Measurements from ENCODE around the gene COLEC11. TPM values are rescaled to one million over a fixed set of nuclear protein-coding genes. Genes with fewer than 3 reads are reported as not detected.
A peak's percentile ranks its signal among the peaks of the same experiment; 100 is the strongest.
"Not testable (repeated sequence)": the region's sequence is repeated elsewhere in the genome, so short reads cannot be mapped to it uniquely, and the experiment has no call there.

Gene COLEC11
- total RNA-seq, 1 donor from 2014 or later = 0.49 TPM

GRCh38 chr2:3575534-3576262 lies 19.2 kb upstream of the COLEC11 start:
- DNase-seq = peak; percentile 78
- Mint-ChIP-seq H3K36me3 (ENCODE audit: low read depth) (peaks cover 54% of the 10 kb centered on the region), H3K9me3 (no peaks in the 10 kb centered on the region), H3K4me1 (peaks cover 45% of the 10 kb centered on the region), H3K4me3 (peak overlapping the region; percentile 92), H3K27ac (peak overlapping the region; percentile 84), H3K27me3 (no peaks in the 10 kb centered on the region)
- intact Hi-C loops (cut with micrococcal nuclease) = loop anchor here (1.0 to 10.0 kb wide), 5 partner anchors 17 to 961 kb away; partner anchors contain the start of genes EIPR1 and RNASEH1

- Mint-ChIP-seq H3K36me3 (ENCODE audit: low read depth) (peaks cover 59% of the 10 kb centered on the region), H3K4me1 (peaks cover 45% of the 10 kb centered on the region), H3K27ac (peak overlapping the region; percentile 84), H3K4me3 (peak overlapping the region; percentile 92)
- intact Hi-C loops (cut with micrococcal nuclease) = loop anchor here (10.0 kb wide), 1 partner anchor 961 kb away; no protein-coding TSS in a partner anchor
- H3K27me3 Mint-ChIP-seq, H3K9me3 Mint-ChIP-seq, DNase-seq: not testable (repeated sequence)
These were observed 18.7 kb upstream of the COLEC11 start for GRCh38 chr2:3576263-3576630.

DNA sequence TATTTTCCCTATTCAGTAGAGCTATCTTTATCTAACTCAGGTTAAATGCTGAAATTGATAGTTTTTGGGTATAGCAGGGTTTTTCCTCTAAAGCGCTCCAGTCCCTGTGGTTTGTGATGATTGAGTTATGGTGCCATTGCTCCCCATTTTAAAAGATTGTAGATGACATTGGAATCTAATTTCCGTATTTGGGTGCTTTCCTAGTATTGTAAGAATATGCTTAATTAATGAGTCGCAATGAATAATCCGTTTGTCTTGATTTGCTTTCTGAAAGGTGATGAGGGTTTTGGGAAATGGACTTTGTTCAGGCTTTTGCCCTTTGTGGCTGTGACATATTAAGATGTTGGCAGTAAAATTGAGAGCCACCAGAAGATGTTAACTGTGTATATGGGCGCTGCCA lies 15.9 kb upstream of the COLEC11 start:
- Mint-ChIP-seq H3K9me3 (no peaks in the 10 kb centered on the region), H3K4me3 (peak overlapping the region; percentile 92), H3K36me3 (ENCODE audit: low read depth) (peaks cover 80% of the 10 kb centered on the region), H3K4me1 (peaks cover 45% of the 10 kb centered on the region), H3K27ac (peak overlapping the region; percentile 8), H3K27me3 (no peaks in the 10 kb centered on the region)
- no peak for DNase-seq
- intact Hi-C loops (cut with micrococcal nuclease) = loop anchor here (10.0 kb wide), 1 partner anchor 964 kb away; no protein-coding TSS in a partner anchor

GRCh38 chr2:3580449-3580848 lies 14.5 kb upstream of the COLEC11 start:
- H3K27ac Mint-ChIP-seq = no peak overlapping the region
- peaks cover 37% of the 10 kb centered on the region for H3K4me1 Mint-ChIP-seq
- intact Hi-C loops (cut with micrococcal nuclease) = loop anchor here (2.0 kb wide), 1 partner anchor 16 kb away; no protein-coding TSS in a partner anchor
- no peak for DNase-seq
- peaks cover 82% of the 10 kb centered on the region for H3K36me3 Mint-ChIP-seq (ENCODE audit: low read depth)
- no peaks in the 10 kb centered on the region for H3K9me3 Mint-ChIP-seq
- peak overlapping the region; percentile 50 for H3K4me3 Mint-ChIP-seq
- H3K27me3 Mint-ChIP-seq = no peaks in the 10 kb centered on the region

DNA sequence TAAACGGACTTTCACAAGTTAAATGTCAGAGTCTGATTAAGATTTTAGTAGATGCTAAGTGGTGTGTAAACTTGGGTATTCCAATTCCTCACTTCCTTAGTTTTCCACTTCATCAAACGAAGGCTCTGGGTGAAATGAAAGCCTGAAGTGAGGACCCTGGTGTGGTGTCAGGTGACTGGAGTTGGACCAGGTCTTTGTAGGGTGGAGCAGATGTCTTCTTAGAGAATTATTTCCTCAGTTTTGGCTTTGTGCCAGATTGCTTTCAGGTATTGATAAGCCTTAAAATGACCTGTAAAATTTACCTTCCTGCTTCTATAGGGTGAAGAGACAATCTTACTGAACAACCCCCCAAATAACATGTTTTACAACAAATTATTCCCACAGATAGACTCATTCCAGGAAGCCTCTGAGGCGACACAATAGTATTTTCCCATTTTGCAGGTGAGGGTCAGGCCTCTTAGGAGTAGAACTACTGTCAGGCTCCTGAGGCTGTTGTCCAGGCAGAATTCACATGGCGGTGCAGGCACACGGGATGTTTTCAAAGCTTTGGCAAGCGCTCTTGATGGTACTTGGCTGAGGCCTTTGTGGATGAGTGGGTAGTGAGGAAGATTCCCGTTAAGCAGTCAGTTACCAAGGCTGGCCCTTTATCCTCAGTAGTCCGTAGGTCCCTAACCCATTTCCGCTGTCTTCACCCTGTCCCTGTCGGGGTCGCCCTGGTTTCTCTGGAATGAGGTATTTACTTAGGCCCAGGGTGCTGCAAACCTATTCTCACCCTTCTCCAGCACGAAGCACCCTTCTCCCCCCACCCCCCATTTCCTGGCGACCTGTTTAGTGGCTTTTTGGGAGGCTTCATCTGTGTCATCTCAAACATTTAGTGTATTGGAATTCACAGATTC lies 13.3 kb upstream of the COLEC11 start:
- no peak for DNase-seq
- intact Hi-C loops (cut with micrococcal nuclease) = loop anchor here (2.0 kb wide), 1 partner anchor 15 kb away; no protein-coding TSS in a partner anchor
- H3K9me3 Mint-ChIP-seq = no peaks in the 10 kb centered on the region
- H3K36me3 Mint-ChIP-seq (ENCODE audit: low read depth) = peaks cover 71% of the 10 kb centered on the region
- H3K27ac Mint-ChIP-seq = no peak overlapping the region
- peaks cover 30% of the 10 kb centered on the region for H3K4me1 Mint-ChIP-seq
- no peak overlapping the region for H3K4me3 Mint-ChIP-seq
- H3K27me3 Mint-ChIP-seq = no peaks in the 10 kb centered on the region

DNA sequence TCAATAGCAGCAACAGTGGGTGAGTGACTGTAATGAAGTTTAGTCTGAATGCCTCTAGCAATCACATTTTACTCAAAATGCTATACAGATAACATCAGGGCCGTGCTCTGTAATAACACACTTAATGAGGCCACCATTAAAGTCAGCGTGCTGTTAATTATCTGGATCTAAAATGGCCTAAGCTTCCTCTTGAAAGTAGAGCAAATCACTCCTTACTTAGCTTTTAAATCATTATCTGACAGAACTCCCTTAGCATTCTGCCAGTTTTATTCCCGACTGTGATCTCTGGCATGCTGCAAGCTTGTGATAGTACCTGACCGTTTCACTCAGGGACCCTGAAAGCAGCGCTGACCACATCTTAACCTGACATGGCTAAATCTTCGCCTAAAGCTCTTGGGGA lies 10.8 kb upstream of the COLEC11 start:
- peaks cover 10% of the 10 kb centered on the region for H3K4me1 Mint-ChIP-seq
- H3K27me3 Mint-ChIP-seq = no peaks in the 10 kb centered on the region
- no peak overlapping the region for H3K27ac Mint-ChIP-seq
- H3K9me3 Mint-ChIP-seq = no peaks in the 10 kb centered on the region
- no peak for DNase-seq
- peaks cover 48% of the 10 kb centered on the region for H3K36me3 Mint-ChIP-seq (ENCODE audit: low read depth)
- no peak overlapping the region for H3K4me3 Mint-ChIP-seq
- intact Hi-C loops (cut with micrococcal nuclease) = no loop called here

GRCh38 chr2:3584608-3585260 lies 10.2 kb upstream of the COLEC11 start:
- Mint-ChIP-seq H3K9me3 (no peaks in the 10 kb centered on the region), H3K4me3 (no peak overlapping the region), H3K4me1 (peaks cover 4% of the 10 kb centered on the region), H3K36me3 (ENCODE audit: low read depth) (peaks cover 41% of the 10 kb centered on the region), H3K27me3 (no peaks in the 10 kb centered on the region), H3K27ac (no peak overlapping the region)
- intact Hi-C loops (cut with micrococcal nuclease) = no loop called here
- DNase-seq = no peak

DNA sequence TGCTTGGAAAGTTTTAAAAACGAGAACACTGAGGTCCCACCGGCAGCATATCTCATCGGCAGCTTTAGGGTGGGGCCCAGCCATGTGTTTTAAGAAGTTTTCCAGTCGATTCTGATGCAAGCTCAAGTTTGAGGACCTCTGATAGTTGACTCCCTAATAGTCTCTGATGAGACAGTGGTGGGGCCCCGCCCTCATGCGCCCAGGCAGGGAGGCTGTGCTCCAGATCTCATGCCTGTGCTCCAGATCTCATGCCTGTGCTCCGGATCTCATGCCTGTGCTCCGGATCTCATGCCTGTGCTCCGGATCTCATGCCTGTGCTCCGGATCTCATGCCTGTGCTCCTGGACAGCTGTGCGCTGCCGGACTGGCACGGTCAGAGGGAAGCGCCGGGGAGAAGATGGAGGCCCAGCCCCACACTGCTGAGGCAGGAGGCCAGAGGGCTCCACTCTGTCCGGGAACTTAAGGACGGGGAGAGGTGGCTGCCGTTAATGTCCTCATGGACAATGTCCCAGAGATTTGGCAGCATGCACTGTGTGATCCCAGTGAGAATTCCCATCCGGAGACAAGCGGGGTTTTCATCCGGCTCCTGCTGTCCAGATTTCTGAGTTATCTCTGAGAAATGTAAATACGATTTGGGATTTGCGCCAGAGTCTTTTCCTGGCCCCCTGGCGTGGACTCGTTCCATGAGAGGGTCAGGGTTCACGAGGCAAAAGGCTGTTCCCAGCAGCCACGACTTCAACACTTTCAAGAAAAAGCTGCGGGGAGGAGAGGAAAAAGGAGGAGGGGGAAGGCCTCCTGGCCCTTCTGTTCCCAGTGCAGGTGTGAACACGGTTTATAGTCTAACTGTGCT lies 9.4 kb upstream of the COLEC11 start:
- no peak for DNase-seq
- Mint-ChIP-seq H3K9me3 (no peaks in the 10 kb centered on the region), H3K27me3 (no peaks in the 10 kb centered on the region), H3K36me3 (ENCODE audit: low read depth) (peaks cover 33% of the 10 kb centered on the region), H3K4me1 (peaks cover 1% of the 10 kb centered on the region), H3K4me3 (no peak overlapping the region), H3K27ac (no peak overlapping the region)
- intact Hi-C loops (cut with micrococcal nuclease) = no loop called here

GRCh38 chr2:3586220-3586619 lies 8.7 kb upstream of the COLEC11 start:
- H3K4me1 Mint-ChIP-seq = no peaks in the 10 kb centered on the region
- H3K9me3 Mint-ChIP-seq = no peaks in the 10 kb centered on the region
- H3K27me3 Mint-ChIP-seq = no peaks in the 10 kb centered on the region
- H3K4me3 Mint-ChIP-seq = no peak overlapping the region
- no peak overlapping the region for H3K27ac Mint-ChIP-seq
- intact Hi-C loops (cut with micrococcal nuclease) = no loop called here
- H3K36me3 Mint-ChIP-seq (ENCODE audit: low read depth) = peaks cover 26% of the 10 kb centered on the region
- no peak for DNase-seq

DNA sequence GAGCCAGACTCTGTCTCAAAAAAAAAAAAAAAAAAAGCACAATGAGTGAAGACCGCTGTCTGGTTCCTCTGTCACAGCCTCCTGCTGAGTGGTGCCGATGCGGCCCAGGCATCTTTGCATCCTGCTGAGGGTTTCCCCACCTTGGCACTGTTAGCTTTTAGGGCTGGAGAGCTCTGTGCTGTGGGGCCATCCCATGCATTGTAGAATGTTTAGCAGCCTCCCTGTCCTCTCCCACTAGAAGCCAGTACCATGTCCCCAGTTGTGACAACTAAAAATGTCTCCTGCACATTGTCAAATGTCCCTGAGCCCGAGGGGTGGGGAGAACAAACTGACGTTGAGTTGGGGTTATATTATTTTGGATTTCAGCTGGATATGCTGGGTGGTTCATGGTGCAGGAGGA lies 7.9 kb upstream of the COLEC11 start:
- intact Hi-C loops (cut with micrococcal nuclease) = no loop called here
- Mint-ChIP-seq H3K27ac (no peak overlapping the region), H3K36me3 (ENCODE audit: low read depth) (peaks cover 18% of the 10 kb centered on the region), H3K4me3 (no peak overlapping the region), H3K27me3 (no peaks in the 10 kb centered on the region), H3K4me1 (no peaks in the 10 kb centered on the region), H3K9me3 (no peaks in the 10 kb centered on the region)
- DNase-seq = no peak

- no peak overlapping the region for H3K27ac Mint-ChIP-seq
- no peaks in the 10 kb centered on the region for H3K4me1 Mint-ChIP-seq
- intact Hi-C loops (cut with micrococcal nuclease) = no loop called here
- DNase-seq = no peak
- H3K4me3 Mint-ChIP-seq = no peak overlapping the region
- no peaks in the 10 kb centered on the region for H3K27me3 Mint-ChIP-seq
- H3K9me3 Mint-ChIP-seq = no peaks in the 10 kb centered on the region
- H3K36me3 Mint-ChIP-seq (ENCODE audit: low read depth) = peaks cover 15% of the 10 kb centered on the region
These were observed 7.5 kb upstream of the COLEC11 start for GRCh38 chr2:3587432-3587831.

DNA sequence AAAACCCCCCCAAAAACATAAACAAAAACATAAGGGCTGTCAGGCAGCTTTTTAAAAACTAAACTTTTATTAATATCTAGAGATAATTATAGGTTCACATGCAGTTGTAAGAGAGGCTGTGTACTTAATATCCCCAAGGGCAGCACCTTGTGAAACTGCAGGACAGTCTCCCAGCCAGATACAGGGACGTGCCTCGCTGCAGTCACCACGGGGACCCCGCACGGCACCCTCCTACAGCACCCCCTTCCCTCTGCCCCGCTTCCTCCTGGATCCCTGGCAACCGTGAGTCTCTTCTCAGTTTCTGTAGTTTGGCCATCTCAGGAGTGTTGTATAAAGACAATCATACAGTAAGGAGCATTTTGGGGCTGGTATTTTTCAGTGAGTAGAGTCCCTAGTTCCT lies 6.8 kb upstream of the COLEC11 start:
- H3K9me3 Mint-ChIP-seq = no peaks in the 10 kb centered on the region
- intact Hi-C loops (cut with micrococcal nuclease) = no loop called here
- no peaks in the 10 kb centered on the region for H3K27me3 Mint-ChIP-seq
- no peak overlapping the region for H3K27ac Mint-ChIP-seq
- H3K4me1 Mint-ChIP-seq = no peaks in the 10 kb centered on the region
- peaks cover 10% of the 10 kb centered on the region for H3K36me3 Mint-ChIP-seq (ENCODE audit: low read depth)
- H3K4me3 Mint-ChIP-seq = no peak overlapping the region
- no peak for DNase-seq

- DNase-seq = no peak
- peaks cover 6% of the 10 kb centered on the region for H3K27me3 Mint-ChIP-seq
- intact Hi-C loops (cut with micrococcal nuclease) = no loop called here
- H3K36me3 Mint-ChIP-seq (ENCODE audit: low read depth) = peaks cover 5% of the 10 kb centered on the region
- H3K4me3 Mint-ChIP-seq = no peak overlapping the region
- no peak overlapping the region for H3K27ac Mint-ChIP-seq
- H3K9me3 Mint-ChIP-seq = no peaks in the 10 kb centered on the region
- H3K4me1 Mint-ChIP-seq = no peaks in the 10 kb centered on the region
These were observed 5.8 kb upstream of the COLEC11 start for GRCh38 chr2:3589086-3589485.
